ENCODE data around the gene DLGAP1. TPM values are rescaled to one million over a fixed set of nuclear protein-coding genes. Genes with fewer than 3 reads are reported as not detected.
A peak's percentile ranks its signal among the peaks of the same experiment; 100 is the strongest.

The DLGAP1 gene
- total RNA-seq, 1 donor from 2014 or later, result 18.5 TPM

GRCh38 chr18:3449512-3450011 is 1005.5 kb downstream of the DLGAP1 start:
- peaks cover 18% of the 10 kb centered on the region for H3K4me1 ChIP-seq
- H3K9me3 Mint-ChIP-seq, result no peaks in the 10 kb centered on the region
- H3K36me3 Mint-ChIP-seq, result peaks cover 11% of the 10 kb centered on the region
- H3K4me1 Mint-ChIP-seq, result peaks cover 42% of the 10 kb centered on the region
- H4K20me1 ChIP-seq (ENCODE audit: low read depth), result peaks cover 50% of the 10 kb centered on the region
- peaks cover 77% of the 10 kb centered on the region for H3F3A ChIP-seq (ENCODE audit: low read depth)
- H3K4me3 ChIP-seq, result peak overlapping the region; percentile 81
- no peaks in the 10 kb centered on the region for H3K27me3 ChIP-seq
- no peaks in the 10 kb centered on the region for H3K9me3 ChIP-seq (ENCODE audit: low read depth)
- H3K4me2 ChIP-seq, result peak overlapping the region; percentile 96
- peak; percentile 91 for DNase-seq (ENCODE audit: low spot score)
- TF ChIP-seq CTCF (IDR thresholded peaks at IDR 0.05) (no peak), EZH2 (IDR thresholded peaks at IDR 0.05) (no peak), EZH2phosphoT487 (IDR thresholded peaks at IDR 0.05) (no peak)
- H3K79me2 ChIP-seq (ENCODE audit: low read depth), result peaks cover 76% of the 10 kb centered on the region
- H2AFZ ChIP-seq (replicated peaks), result no peak overlapping the region
- no peaks in the 10 kb centered on the region for H3K36me3 ChIP-seq
- peak overlapping the region; percentile 98 for H3K27ac ChIP-seq
- peak overlapping the region; percentile 78 for H3K27ac Mint-ChIP-seq
- no peak overlapping the region for H3K9ac ChIP-seq
- H3K27me3 Mint-ChIP-seq (ENCODE audit: insufficient read depth, low read depth), result peaks cover 17% of the 10 kb centered on the region
- H3K4me3 Mint-ChIP-seq, result peak overlapping the region; percentile 95

- H3K27me3 Mint-ChIP-seq (ENCODE audit: insufficient read depth, low read depth), result peaks cover 17% of the 10 kb centered on the region
- Histone ChIP-seq H3K79me2 (ENCODE audit: low read depth) (peaks cover 70% of the 10 kb centered on the region), H3K36me3 (no peaks in the 10 kb centered on the region), H2AFZ (replicated peaks) (no peak overlapping the region), H3F3A (ENCODE audit: low read depth) (peaks cover 71% of the 10 kb centered on the region), H3K27ac (peak overlapping the region; percentile 98), H3K27me3 (no peaks in the 10 kb centered on the region), H4K20me1 (ENCODE audit: low read depth) (peaks cover 44% of the 10 kb centered on the region), H3K4me1 (peaks cover 18% of the 10 kb centered on the region), H3K4me2 (peak overlapping the region; percentile 96), H3K9me3 (ENCODE audit: low read depth) (no peaks in the 10 kb centered on the region), H3K9ac (peak overlapping the region; percentile 1), H3K4me3 (peak overlapping the region; percentile 81)
- H3K36me3 Mint-ChIP-seq, result peaks cover 11% of the 10 kb centered on the region
- peak; percentile 80 for DNase-seq (ENCODE audit: low spot score)
- peak overlapping the region; percentile 96 for H3K27ac Mint-ChIP-seq
- TF ChIP-seq EZH2 (IDR thresholded peaks at IDR 0.05) (no peak), CTCF (IDR thresholded peaks at IDR 0.05) (no peak), EZH2phosphoT487 (IDR thresholded peaks at IDR 0.05) (no peak)
- peak overlapping the region; percentile 95 for H3K4me3 Mint-ChIP-seq
- peaks cover 39% of the 10 kb centered on the region for H3K4me1 Mint-ChIP-seq
- no peaks in the 10 kb centered on the region for H3K9me3 Mint-ChIP-seq
Measured at GRCh38 chr18:3448838-3449511, 1006.1 kb downstream of the DLGAP1 start.

- peaks cover 17% of the 10 kb centered on the region for H3K27me3 Mint-ChIP-seq (ENCODE audit: insufficient read depth, low read depth)
- Histone ChIP-seq H3K27ac (peak overlapping the region; percentile 98), H4K20me1 (ENCODE audit: low read depth) (peaks cover 36% of the 10 kb centered on the region), H3K4me1 (peaks cover 18% of the 10 kb centered on the region), H3K9me3 (ENCODE audit: low read depth) (no peaks in the 10 kb centered on the region), H3K79me2 (ENCODE audit: low read depth) (peaks cover 62% of the 10 kb centered on the region), H3K36me3 (no peaks in the 10 kb centered on the region), H3K4me2 (peak overlapping the region; percentile 96), H3K4me3 (peak overlapping the region; percentile 81), H2AFZ (replicated peaks) (peak overlapping the region; percentile 35), H3K27me3 (no peaks in the 10 kb centered on the region), H3K9ac (peak overlapping the region; percentile 15), H3F3A (ENCODE audit: low read depth) (peaks cover 63% of the 10 kb centered on the region)
- H3K27ac Mint-ChIP-seq, result peak overlapping the region; percentile 100
- H3K4me3 Mint-ChIP-seq, result peak overlapping the region; percentile 95
- no peak for TF ChIP-seq EZH2 (IDR thresholded peaks at IDR 0.05)
- no peak for TF ChIP-seq EZH2phosphoT487 (IDR thresholded peaks at IDR 0.05)
- TF ChIP-seq CTCF (IDR thresholded peaks at IDR 0.05), result no peak
- peaks cover 35% of the 10 kb centered on the region for H3K4me1 Mint-ChIP-seq
- H3K9me3 Mint-ChIP-seq, result no peaks in the 10 kb centered on the region
- DNase-seq (ENCODE audit: low spot score), result peak; percentile 99
- H3K36me3 Mint-ChIP-seq, result peaks cover 10% of the 10 kb centered on the region
Measured at GRCh38 chr18:3447895-3448837, 1006.9 kb downstream of the DLGAP1 start.
